Activated CD4-positive, CD25-positive, alpha-beta regulatory T cell treated with anti-CD3 and anti-CD28 coated beads, Interleukin-2, amount 50 U/mL, for 72 hours (primary cell): ENCODE data around the gene FRMD4A.
"Not testable (repeated sequence)": the region's sequence is repeated elsewhere in the genome, so short reads cannot be mapped to it uniquely, and the experiment has no call there.

Experiments
- DNase-seq: peaks from one replicate; pipeline ENCODE4 v3.0.0; 2021

FRMD4A gene

GRCh38 chr10:13795653-13796555, 534.8 kb downstream of the FRMD4A start:
- DNase-seq, result no peak

GRCh38 chr10:13794992-13795612, 535.6 kb downstream of the FRMD4A start:
- no peak for DNase-seq

GRCh38 chr10:13792006-13792405, 538.7 kb downstream of the FRMD4A start:
- no peak for DNase-seq

GRCh38 chr10:13791483-13791882, 539.2 kb downstream of the FRMD4A start:
- no peak for DNase-seq

GRCh38 chr10:13790196-13790595, 540.5 kb downstream of the FRMD4A start:
- no peak for DNase-seq

GRCh38 chr10:13789448-13789829, 541.3 kb downstream of the FRMD4A start:
- no peak for DNase-seq

GRCh38 chr10:13788711-13789447, 541.8 kb downstream of the FRMD4A start:
- no peak for DNase-seq

GRCh38 chr10:13788320-13788600, 542.5 kb downstream of the FRMD4A start:
- no peak for DNase-seq

GRCh38 chr10:13787015-13787421, 543.7 kb downstream of the FRMD4A start:
- DNase-seq, result peak; percentile 54

GRCh38 chr10:13784067-13784466, 546.7 kb downstream of the FRMD4A start:
- DNase-seq, result no peak

- no peak for DNase-seq
Measured at GRCh38 chr10:13779748-13780147, 551.0 kb downstream of the FRMD4A start.

GRCh38 chr10:13778693-13778960, 552.1 kb downstream of the FRMD4A start:
- DNase-seq, result not testable (repeated sequence)

GRCh38 chr10:13776861-13777311, 553.8 kb downstream of the FRMD4A start:
- no peak for DNase-seq

- DNase-seq, result no peak
Measured at GRCh38 chr10:13775786-13776775, 554.6 kb downstream of the FRMD4A start.

- no peak for DNase-seq
Measured at GRCh38 chr10:13774303-13774893, 556.3 kb downstream of the FRMD4A start.

GRCh38 chr10:13773496-13774170, 557.1 kb downstream of the FRMD4A start:
- DNase-seq, result no peak

- no peak for DNase-seq
Measured at GRCh38 chr10:13773043-13773442, 557.7 kb downstream of the FRMD4A start.

- DNase-seq, result no peak
Measured at GRCh38 chr10:13771992-13772391, 558.7 kb downstream of the FRMD4A start.

GRCh38 chr10:13770760-13771493, 559.8 kb downstream of the FRMD4A start:
- no peak for DNase-seq

GRCh38 chr10:13769946-13770345, 560.8 kb downstream of the FRMD4A start:
- no peak for DNase-seq

- DNase-seq, result no peak
Measured at GRCh38 chr10:13767676-13768178, 563.0 kb downstream of the FRMD4A start.
